Vagina (tissue), 2 donors: ENCODE results near the gene C6orf47. TPM values are rescaled to one million over a fixed set of nuclear protein-coding genes. Genes with fewer than 3 reads are reported as not detected.
A peak's percentile ranks its signal among the peaks of the same experiment; 100 is the strongest.

Experiments
- DNase-seq, 2 donors: peaks; one replicate each; pipeline ENCODE4 v3.0.0-alpha.2; 2017; ENCODE audit errors: extremely low spot score in 2 of 2
- H3K27ac ChIP-seq: fragments of 200-600 bp; sonication (generic); one replicate; pipeline ENCODE4 v1.5.1; 2019
- H3K27me3 ChIP-seq: fragments of 200-600 bp; sonication (generic); one replicate; pipeline ENCODE4 v1.5.1; 2019
- H3K36me3 ChIP-seq, 2 donors: fragments of 200-600 bp; sonication (generic); one replicate each; pipeline ENCODE4 v1.5.1; 2017 to 2019
- H3K4me1 ChIP-seq: fragments of 200-600 bp; sonication (generic); one replicate; pipeline ENCODE4 v1.5.1; 2019
- H3K4me3 ChIP-seq, 2 donors: fragments of 200-600 bp; sonication (generic); 1 replicate in 1 of 2; 2 replicates in 1 of 2; pipeline ENCODE4 v1.5.1; 2016 to 2019
- H3K9me3 ChIP-seq: fragments of 200-600 bp; sonication (generic); one replicate; pipeline ENCODE4 v1.5.1; 2019
- CTCF ChIP-seq, 3 experiments: fragments of 450-650 bp in 2 of 3; fragments of 200-600 bp in 1 of 3; sonication (generic) in 1 of 3; IDR thresholded peaks; one replicate each; pipeline ENCODE4 v1.5.1; 2017 to 2019; ENCODE audit warnings: antibody characterized with exemption in 3 of 3, mild to moderate bottlenecking in 2 of 3, moderate library complexity in 2 of 3
- POLR2A ChIP-seq, 2 donors: fragments of 450-650 bp; IDR thresholded peaks; one replicate each; pipeline ENCODE4 v1.6.1; 2017; ENCODE audit warnings: antibody characterized with exemption in 2 of 2, mild to moderate bottlenecking in 2 of 2, moderate library complexity in 2 of 2
- POLR2AphosphoS5 ChIP-seq, 2 donors: sonication (generic); formaldehyde crosslinking; IDR thresholded peaks; one replicate each; pipeline ENCODE4 v1.9.0; 2017; ENCODE audit warnings: antibody characterized with exemption in 2 of 2, mild to moderate bottlenecking in 2 of 2, low read depth in 1 of 2; ENCODE audit not compliant: insufficient read depth in 1 of 2
- intact Hi-C: fragments of 100-400 bp; cut with DNase I; formaldehyde crosslinking; loops from one replicate; pipeline ENCODE4 v1.15.1; 2023
- total RNA-seq: library from RNA; depleted of rRNA; stranded (reverse); fragments of >200 nt; gene quantifications from one replicate; pipeline ENCODE4 v1.2.3, GENCODE V29; 2016

The C6orf47 gene
- total RNA-seq, 1 donor from 2014 or later = 15.2 TPM

DNA sequence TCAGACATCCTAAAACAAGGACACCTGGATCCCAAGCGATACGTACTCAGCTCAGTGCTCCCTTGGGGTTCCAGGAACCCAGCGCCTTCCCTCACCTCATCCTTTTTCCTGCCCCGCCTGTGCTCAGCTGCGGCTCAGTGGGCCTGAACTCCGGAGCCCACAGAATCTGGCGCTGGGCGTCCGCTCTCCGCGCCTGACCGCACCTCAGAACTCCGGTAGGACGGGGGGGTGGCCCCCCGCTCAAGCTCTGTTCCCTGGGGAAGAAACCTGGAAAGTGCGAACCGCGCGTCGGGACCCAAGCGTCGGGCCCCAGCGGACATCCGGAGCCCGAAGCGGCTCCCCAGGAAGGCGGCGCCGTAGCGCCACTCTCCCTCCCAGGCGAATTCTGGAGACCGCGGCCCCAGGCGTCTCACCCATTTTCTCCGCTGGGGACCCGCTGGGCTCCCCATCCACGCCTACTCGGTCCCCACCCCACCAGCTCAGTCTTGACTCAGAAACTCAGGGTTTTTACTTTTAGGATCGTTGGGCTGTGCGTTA lies 20.6 kb upstream of the C6orf47 start:
- H3K36me3 ChIP-seq = no peaks in the 10 kb centered on the region
- peak overlapping the region; percentile 92 for H3K27ac ChIP-seq
- peaks cover 25% of the 10 kb centered on the region for H3K4me1 ChIP-seq
- TF ChIP-seq POLR2A (IDR thresholded peaks at IDR 0.05) (no peak), POLR2AphosphoS5 (IDR thresholded peaks at IDR 0.05; ENCODE audit: insufficient read depth in 1 of 2, low read depth in 1 of 2) (peak; percentile 4 to 59), CTCF (IDR thresholded peaks at IDR 0.05) (peak in 1 of 3 experiments; percentile 12)
- intact Hi-C loops = loop anchor here (5.0 to 10.0 kb wide), 2 partner anchors 54 to 151 kb away; partner anchors contain the start of gene CLIC1
- H3K9me3 ChIP-seq = no peaks in the 10 kb centered on the region
- no peaks in the 10 kb centered on the region for H3K27me3 ChIP-seq
- H3K4me3 ChIP-seq = peak overlapping the region; percentile 55 to 59
- no peak for DNase-seq

- Histone ChIP-seq H3K27me3 (no peaks in the 10 kb centered on the region), H3K9me3 (no peaks in the 10 kb centered on the region), H3K4me3 (peak within 1 kb of the TSS; percentile 55 to 59), H3K27ac (peak within 1 kb of the TSS; percentile 92), H3K36me3 (no peaks in the 10 kb centered on the region), H3K4me1 (peaks cover 25% of the 10 kb centered on the region)
- intact Hi-C loops = loop anchor here (5.0 to 10.0 kb wide), 2 partner anchors 54 to 152 kb away; partner anchors contain the start of gene CLIC1
- DNase-seq = peak in 1 of 2 donors; percentile 96
- TF ChIP-seq POLR2AphosphoS5 (IDR thresholded peaks at IDR 0.05; ENCODE audit: insufficient read depth in 1 of 2, low read depth in 1 of 2) (peak; percentile 60 to 61), CTCF (IDR thresholded peaks at IDR 0.05) (peak; percentile 50 to 69 (median 69)), POLR2A (IDR thresholded peaks at IDR 0.05) (no peak)
These were observed 19.9 kb upstream of the C6orf47 start, which contains the start of gene LY6G5C for GRCh38 chr6:31680226-31681134. LY6G5C (minus strand) TSS chr6:31681067; CDS start chr6:31680373, 694 bp downstream.

DNA sequence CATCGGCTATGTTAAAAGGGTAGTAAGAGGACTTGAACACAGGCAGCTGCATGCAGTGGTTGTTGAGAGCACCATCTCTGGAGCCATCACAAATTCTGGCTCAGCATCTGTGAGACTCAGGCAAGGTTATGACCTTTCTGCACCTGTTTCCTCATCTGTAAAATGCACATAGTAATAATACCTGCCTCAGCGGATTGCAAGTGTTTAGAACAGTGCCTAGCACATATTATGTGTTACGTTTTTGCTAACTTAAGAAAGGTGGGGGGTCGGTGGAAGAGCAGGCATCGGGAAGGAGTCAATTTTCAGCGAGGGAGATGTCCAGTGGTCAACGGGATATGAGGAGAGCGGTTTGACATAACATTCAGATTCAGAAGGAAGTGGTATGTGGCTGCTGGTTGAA lies 17.4 kb upstream of the C6orf47 start:
- Histone ChIP-seq H3K4me1 (peaks cover 19% of the 10 kb centered on the region), H3K36me3 (peaks cover 0 to 5% of the 10 kb centered on the region in 2 donors), H3K9me3 (no peaks in the 10 kb centered on the region), H3K27ac (no peak overlapping the region), H3K4me3 (no peak overlapping the region), H3K27me3 (no peaks in the 10 kb centered on the region)
- no peak for TF ChIP-seq CTCF (IDR thresholded peaks at IDR 0.05)
- TF ChIP-seq POLR2AphosphoS5 (IDR thresholded peaks at IDR 0.05; ENCODE audit: insufficient read depth in 1 of 2, low read depth in 1 of 2) = no peak
- TF ChIP-seq POLR2A (IDR thresholded peaks at IDR 0.05) = no peak
- DNase-seq = no peak
- intact Hi-C loops = loop anchor here (10.0 kb wide), 1 partner anchor 277 kb away; the partner anchor contains the start of genes NELFE and SKIC2

- intact Hi-C loops = loop anchor here (10.0 kb wide), 1 partner anchor 278 kb away; the partner anchor contains the start of genes NELFE and SKIC2
- DNase-seq = no peak
These were observed 16.3 kb upstream of the C6orf47 start for GRCh38 chr6:31676904-31677303.

More at GRCh38 chr6:31676904-31677303, 16.3 kb upstream of the C6orf47 start:
- H3K4me1 ChIP-seq = peaks cover 15% of the 10 kb centered on the region
- peaks cover 3 to 16% of the 10 kb centered on the region in 2 donors for H3K36me3 ChIP-seq
- no peak overlapping the region for H3K27ac ChIP-seq
- TF ChIP-seq CTCF (IDR thresholded peaks at IDR 0.05) (no peak), POLR2AphosphoS5 (IDR thresholded peaks at IDR 0.05; ENCODE audit: insufficient read depth in 1 of 2, low read depth in 1 of 2) (no peak), POLR2A (IDR thresholded peaks at IDR 0.05) (no peak)
- H3K4me3 ChIP-seq = no peak overlapping the region
- H3K9me3 ChIP-seq = no peaks in the 10 kb centered on the region
- no peaks in the 10 kb centered on the region for H3K27me3 ChIP-seq
